Nephron progenitor cell (in vitro differentiated cells): Measurements from ENCODE around the gene EXOSC2.

Source experiments
- DNase-seq: peaks from one replicate; pipeline ENCODE4 v3.0.0; 2021
- H3K27ac Mint-ChIP-seq: 2 replicates; pipeline ENCODE4 v1.8.0; 2021; ENCODE audit warnings: mild to moderate bottlenecking, moderate library complexity, mixed read lengths
- H3K27me3 Mint-ChIP-seq: 2 replicates; pipeline ENCODE4 v1.8.0; 2021; ENCODE audit warnings: mild to moderate bottlenecking, low read depth, mixed read lengths; ENCODE audit not compliant: poor library complexity
- H3K36me3 Mint-ChIP-seq: 2 replicates; pipeline ENCODE4 v1.8.0; 2021; ENCODE audit warnings: low read depth, mixed read lengths
- H3K4me1 Mint-ChIP-seq: 2 replicates; pipeline ENCODE4 v1.8.0; 2021; ENCODE audit warnings: mixed read lengths
- H3K4me3 Mint-ChIP-seq: 2 replicates; pipeline ENCODE4 v1.8.0; 2021; ENCODE audit warnings: mild to moderate bottlenecking, moderate library complexity, mixed read lengths
- H3K9me3 Mint-ChIP-seq: 2 replicates; pipeline ENCODE4 v1.8.0; 2021; ENCODE audit warnings: mild to moderate bottlenecking, moderate library complexity, mixed read lengths
- CTCF ChIP-seq: fragments of 200-600 bp; sonication (generic); IDR thresholded peaks from 2 replicates; pipeline ENCODE4 v1.5.0; 2021; ENCODE audit warnings: antibody characterized with exemption

Gene EXOSC2

DNA sequence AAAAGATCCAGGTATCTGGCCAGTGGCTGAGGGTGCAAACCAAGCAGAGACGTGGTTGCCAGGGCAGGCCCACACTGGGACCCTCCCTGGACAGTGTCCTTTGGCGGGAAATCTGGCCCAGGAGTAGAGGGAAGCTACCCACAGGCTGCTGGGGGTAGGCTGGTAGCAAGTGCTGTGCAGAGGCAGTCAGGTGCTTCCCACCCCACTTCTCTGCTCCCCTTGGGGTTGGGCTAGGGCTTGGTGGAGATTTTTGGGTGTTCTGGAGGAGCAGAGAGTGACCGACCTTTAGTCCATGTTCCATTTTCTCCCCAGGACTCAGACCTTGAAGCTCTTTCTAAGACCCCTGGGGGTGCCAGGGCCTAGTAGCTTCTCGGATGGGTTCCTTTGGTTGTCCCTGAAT is 23.6 kb upstream of the EXOSC2 start:
- no peaks in the 10 kb centered on the region for H3K9me3 Mint-ChIP-seq
- H3K4me3 Mint-ChIP-seq: no peak overlapping the region
- no peak for DNase-seq
- peaks cover 23% of the 10 kb centered on the region for H3K4me1 Mint-ChIP-seq
- no peak for TF ChIP-seq CTCF
- peaks cover 84% of the 10 kb centered on the region for H3K27me3 Mint-ChIP-seq
- H3K27ac Mint-ChIP-seq: no peak overlapping the region
- H3K36me3 Mint-ChIP-seq: no peaks in the 10 kb centered on the region

- H3K27me3 Mint-ChIP-seq: peaks cover 79% of the 10 kb centered on the region
- peaks cover 17% of the 10 kb centered on the region for H3K4me1 Mint-ChIP-seq
- no peak for TF ChIP-seq CTCF
- no peak overlapping the region for H3K4me3 Mint-ChIP-seq
- H3K9me3 Mint-ChIP-seq: no peaks in the 10 kb centered on the region
- no peaks in the 10 kb centered on the region for H3K36me3 Mint-ChIP-seq
- H3K27ac Mint-ChIP-seq: no peak overlapping the region
- no peak for DNase-seq
These were observed 22.9 kb upstream of the EXOSC2 start for GRCh38 chr9:130670644-130671043.

DNA sequence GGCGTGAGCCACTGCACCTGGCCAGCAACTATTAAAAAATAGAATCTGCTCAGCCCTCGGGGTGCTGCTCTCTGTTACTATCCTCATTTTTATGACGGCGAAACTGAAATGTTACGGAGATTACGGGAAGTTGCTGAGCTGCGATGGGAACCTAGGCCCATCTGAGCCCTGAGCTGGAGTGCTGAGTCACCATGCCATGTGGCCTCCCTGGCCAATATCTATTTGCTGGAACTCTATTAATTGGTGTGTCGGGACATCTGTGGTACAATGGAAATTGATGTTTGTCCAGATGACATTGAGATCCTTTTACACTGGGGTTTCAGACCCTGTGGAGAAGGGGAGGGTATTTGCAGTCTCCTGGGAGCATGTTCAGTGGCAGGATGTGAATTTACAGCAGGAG is 21.1 kb upstream of the EXOSC2 start:
- H3K36me3 Mint-ChIP-seq: no peaks in the 10 kb centered on the region
- H3K4me3 Mint-ChIP-seq: no peak overlapping the region
- no peak overlapping the region for H3K27ac Mint-ChIP-seq
- no peak for TF ChIP-seq CTCF
- H3K27me3 Mint-ChIP-seq: peaks cover 77% of the 10 kb centered on the region
- no peaks in the 10 kb centered on the region for H3K9me3 Mint-ChIP-seq
- no peak for DNase-seq
- peaks cover 11% of the 10 kb centered on the region for H3K4me1 Mint-ChIP-seq

- peaks cover 11% of the 10 kb centered on the region for H3K4me1 Mint-ChIP-seq
- no peak for TF ChIP-seq CTCF
- no peak for DNase-seq
- no peak overlapping the region for H3K4me3 Mint-ChIP-seq
- H3K36me3 Mint-ChIP-seq: no peaks in the 10 kb centered on the region
- no peaks in the 10 kb centered on the region for H3K9me3 Mint-ChIP-seq
- peaks cover 77% of the 10 kb centered on the region for H3K27me3 Mint-ChIP-seq
- no peak overlapping the region for H3K27ac Mint-ChIP-seq
These were observed 20.5 kb upstream of the EXOSC2 start for GRCh38 chr9:130672933-130673615.

DNA sequence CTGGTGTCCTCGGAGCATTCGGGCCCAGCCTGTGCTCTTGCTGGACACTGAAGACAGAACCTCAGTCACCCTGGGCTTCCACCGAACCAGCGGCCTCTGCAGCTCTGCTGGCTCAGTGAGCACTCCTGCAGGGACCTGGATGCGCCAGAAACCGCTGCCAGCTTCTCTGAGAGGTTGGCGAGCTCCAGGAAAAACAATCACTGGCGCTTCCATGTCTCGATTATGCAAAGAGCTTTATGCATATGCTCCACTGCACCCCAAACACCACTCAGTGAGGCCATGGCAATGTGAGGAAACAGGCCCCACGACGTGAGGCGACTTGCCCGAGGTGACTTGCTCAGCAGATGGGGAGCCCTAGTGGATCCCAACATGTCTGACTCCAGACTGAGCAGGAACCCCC is 18.2 kb upstream of the EXOSC2 start:
- DNase-seq: no peak
- Mint-ChIP-seq H3K27ac (no peak overlapping the region), H3K4me1 (peaks cover 11% of the 10 kb centered on the region), H3K9me3 (no peaks in the 10 kb centered on the region), H3K27me3 (peaks cover 77% of the 10 kb centered on the region), H3K36me3 (no peaks in the 10 kb centered on the region), H3K4me3 (no peak overlapping the region)
- no peak for TF ChIP-seq CTCF

DNA sequence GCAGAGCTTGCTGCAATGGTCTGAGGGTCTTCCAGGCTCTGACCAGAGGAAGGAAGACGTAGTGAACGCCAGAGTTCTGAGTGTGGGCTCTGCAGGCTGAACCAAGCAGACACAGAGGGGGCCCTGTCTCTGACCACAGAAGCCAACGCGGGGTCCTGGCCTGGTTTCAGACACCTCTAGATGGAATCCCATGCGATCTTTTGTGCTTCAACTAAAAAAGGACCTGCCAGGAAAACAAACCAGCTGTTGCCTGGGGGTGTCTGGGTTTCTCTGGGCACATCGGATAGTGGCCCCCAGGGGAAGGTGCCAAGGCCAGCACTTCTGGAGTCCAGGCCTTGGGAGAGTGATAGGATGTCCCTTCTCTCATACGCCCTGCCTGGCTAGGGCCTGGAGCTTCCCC is 16.3 kb upstream of the EXOSC2 start:
- H3K9me3 Mint-ChIP-seq: no peaks in the 10 kb centered on the region
- H3K4me1 Mint-ChIP-seq: peaks cover 11% of the 10 kb centered on the region
- no peak for DNase-seq
- peaks cover 80% of the 10 kb centered on the region for H3K27me3 Mint-ChIP-seq
- no peak overlapping the region for H3K4me3 Mint-ChIP-seq
- H3K27ac Mint-ChIP-seq: no peak overlapping the region
- H3K36me3 Mint-ChIP-seq: no peaks in the 10 kb centered on the region
- TF ChIP-seq CTCF: no peak
